ENCODE data around the gene UBE2O.

The UBE2O gene

DNA sequence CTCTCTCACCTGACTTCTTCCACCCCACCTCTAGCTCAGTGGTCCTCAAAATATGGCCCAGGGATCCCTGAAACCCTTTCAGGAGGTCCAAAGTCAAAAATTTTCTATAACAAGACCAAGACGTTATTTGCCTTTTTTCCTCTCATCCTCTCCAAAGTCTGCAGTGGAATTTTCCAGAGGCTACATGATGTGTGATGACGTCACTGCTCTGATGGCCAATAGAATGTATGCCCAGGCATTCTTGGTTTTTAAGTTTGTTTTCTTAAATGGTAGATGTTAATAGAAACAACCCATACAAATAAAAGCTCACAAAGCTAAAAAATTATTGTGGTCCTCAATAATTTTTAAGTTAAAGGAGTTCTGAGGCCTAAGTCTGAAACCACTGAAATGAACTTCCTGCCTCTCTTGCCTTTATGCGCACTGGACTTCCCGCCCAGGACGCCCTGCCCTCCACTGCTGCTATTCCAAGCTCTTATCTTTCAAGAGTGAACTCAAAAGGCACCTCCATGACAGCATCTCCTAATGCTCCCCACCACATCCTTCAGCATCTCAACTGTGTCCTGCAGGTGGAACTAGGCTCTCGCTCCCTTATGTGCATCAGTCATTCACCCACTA lies 13.5 kb downstream of the UBE2O start:
- no peak for DNase-seq (ENCODE audit: low read depth in 2 of 2)

DNA sequence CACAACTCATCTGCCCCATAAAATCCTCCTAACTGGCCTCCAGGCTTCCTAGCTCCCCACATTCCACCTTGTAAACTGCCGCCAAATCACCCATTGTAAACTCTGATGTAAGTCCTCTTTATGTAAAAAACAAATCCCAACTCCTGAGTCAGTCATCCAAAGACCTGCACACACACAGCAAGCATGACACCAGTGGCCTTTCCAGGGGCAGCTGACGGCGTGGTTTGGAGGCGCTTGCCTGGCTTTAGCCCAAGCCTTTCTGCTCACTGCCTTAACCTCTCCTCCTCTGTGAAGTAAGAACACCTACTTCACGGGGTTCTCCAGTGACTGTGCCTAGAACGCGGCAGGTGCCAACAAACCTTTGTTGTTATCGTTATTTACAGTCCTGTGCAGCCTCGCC lies 14.0 kb downstream of the UBE2O start:
- DNase-seq (ENCODE audit: low read depth in 2 of 2) = no peak

DNA sequence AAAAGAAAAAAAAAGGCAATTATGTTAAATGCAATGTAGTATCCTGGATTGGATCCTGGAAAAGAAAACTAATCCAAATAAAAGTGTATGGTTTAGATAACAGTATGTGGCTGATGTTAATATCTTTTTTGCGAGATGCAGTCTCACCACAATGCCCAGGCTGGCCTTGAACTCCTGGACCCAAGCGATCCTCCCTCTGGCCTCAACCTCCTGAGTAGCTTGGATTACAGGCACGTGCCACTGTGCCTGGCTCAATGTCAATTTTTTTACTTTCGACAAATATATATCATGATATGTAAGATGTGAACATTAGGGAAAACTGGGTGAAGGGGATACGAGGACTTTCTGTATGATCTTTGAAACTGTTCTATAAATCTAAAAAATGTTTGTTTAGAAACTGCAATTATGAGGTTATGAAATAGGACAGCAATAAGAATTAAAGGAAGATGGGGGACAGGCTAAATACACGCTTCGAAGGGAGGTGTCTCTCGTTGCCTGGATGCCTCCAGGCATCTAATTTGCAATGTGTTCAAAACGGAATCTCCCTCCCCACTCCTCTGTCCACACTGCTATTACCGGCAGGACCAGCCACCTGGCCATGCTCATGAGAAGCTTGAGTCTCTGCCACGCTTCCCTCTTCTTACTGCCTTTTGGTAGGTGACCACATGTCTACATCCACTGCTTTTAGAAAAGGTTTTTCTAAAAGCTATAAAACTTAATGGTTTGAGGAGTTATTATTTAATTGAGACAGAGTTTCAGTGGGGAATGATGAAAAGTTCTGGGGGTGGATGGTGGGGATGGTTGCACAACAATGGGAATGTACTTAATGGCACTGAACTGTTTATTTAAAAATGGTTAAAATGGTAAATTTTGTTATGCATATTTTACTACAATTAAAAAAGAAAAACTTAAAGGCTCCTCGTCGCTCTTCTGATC lies 15.2 kb downstream of the UBE2O start:
- no peak for DNase-seq (ENCODE audit: low read depth in 2 of 2)

DNA sequence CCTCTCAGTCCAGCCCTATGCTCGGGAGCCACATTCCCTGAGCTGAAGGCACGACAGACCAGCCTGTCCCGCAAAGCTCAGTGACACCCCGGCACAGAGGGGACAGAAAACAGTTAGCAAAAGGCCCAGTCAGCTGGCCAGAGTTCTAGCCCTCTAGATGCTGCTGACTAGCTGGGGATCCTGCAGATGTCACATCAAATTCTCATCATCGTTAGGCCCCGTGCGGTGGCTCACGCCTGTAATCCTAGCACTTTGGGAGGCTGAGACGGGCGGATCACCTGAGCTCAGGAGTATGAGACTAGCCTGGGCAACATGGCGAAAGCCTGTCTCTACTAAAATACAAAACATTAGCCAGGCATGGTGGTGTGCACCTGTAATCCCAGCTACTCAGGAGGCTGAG lies 17.2 kb downstream of the UBE2O start:
- no peak for DNase-seq (ENCODE audit: low read depth in 2 of 2)

DNA sequence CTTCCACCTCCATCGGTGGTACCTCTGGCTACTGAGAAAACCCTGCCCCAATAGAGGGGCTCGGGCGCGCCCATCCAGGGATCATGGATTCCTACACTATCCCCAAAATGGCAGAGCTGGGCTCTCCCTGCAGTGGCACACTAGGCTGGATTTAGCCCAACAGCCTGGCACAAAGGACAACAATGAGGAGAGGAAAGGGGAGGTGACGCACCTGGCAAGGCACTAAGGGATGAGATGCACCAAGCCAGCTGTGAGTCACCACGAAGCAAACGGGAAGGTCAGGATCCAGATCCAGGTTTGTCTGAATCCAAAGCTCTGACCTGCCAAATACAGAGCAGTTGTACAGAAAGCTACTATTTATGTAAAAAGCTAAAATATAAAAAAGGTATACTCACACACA lies 18.1 kb downstream of the UBE2O start:
- no peak for DNase-seq (ENCODE audit: low read depth in 2 of 2)

DNA sequence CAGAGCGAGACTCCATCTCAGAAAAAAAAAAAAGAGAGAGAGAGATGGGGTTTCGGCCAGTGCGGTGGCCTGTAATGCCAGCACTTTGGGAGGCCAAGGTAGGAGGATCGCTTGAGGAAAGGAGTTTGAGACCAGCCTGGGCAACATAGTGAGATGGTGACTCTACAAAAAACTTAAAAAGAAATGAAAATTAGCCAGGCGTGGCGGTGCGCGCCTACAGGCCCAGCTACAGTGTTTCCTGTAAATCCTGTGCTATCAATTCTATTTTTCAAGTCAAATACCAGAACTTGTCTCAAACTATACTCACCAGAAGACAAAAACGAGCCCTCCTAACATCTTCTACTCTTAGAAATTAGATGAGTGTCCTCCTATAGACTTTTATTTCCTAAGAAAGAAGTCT lies 19.3 kb downstream of the UBE2O start:
- no peak for DNase-seq (ENCODE audit: low read depth in 2 of 2)

DNA sequence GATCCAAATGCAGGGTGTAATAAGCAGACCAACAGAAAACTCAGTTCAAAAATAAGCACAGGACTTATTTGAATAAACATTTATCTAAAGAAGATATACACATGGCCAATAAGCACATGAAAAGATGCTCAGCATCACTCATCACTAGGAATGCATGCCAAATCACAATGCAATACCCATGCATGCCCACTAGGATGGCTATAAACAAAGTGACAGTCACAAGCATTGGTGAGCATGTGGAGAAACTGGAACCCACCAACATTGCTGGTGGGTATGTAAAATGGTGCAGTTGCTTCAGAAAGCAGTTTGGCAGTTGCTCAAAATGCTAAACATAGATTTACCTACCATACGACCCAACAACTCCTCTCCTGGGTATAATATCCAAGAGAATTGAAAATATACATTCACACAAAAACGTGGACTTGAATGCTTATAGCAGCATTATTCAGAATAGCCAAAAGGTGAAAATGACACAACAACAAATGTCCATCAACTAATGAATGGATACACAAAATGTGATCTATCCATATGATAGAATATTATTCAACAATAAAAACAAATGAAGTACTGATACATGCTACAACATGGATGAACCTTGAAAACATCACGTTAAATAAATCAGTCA lies 20.1 kb downstream of the UBE2O start:
- no peak for DNase-seq (ENCODE audit: low read depth in 2 of 2)

DNA sequence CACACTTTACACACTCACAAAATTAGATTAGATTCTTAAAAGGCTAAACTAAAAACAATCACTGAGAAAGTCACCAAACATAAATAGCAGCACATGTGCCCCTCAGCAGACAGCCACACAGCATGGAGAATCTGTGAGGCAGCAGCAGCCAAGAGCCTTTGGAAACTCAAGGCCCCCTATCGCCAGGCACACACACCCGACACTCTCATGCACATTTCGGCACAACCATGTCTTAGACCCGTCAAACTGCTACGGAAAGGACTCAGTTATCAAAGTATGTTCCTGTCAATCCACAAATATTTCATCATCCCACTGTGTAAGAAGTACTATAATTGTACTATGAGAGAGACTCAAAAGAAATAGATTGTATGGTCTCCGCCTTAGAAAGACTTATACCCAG lies 20.9 kb downstream of the UBE2O start:
- DNase-seq (ENCODE audit: low read depth in 2 of 2) = no peak

DNA sequence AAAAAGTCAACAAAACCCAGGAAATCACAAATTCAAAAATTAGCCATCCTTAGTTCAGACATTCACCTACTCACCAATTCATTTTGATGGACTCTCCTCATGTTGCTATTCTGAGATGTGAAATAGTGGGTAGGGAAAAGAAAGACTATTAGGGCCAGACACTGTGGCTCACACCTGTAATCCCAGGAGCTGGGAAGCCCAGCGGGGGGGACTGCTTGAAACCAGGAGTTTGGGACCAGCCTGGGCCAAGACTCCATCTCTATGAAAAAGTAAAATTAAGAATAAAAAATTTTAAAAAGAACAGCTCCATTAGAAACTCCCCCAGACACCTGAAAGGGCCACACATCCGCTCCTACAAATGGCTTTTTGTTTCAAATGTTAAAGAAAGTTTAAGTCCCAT lies 21.4 kb downstream of the UBE2O start:
- no peak for DNase-seq (ENCODE audit: low read depth in 2 of 2)

DNA sequence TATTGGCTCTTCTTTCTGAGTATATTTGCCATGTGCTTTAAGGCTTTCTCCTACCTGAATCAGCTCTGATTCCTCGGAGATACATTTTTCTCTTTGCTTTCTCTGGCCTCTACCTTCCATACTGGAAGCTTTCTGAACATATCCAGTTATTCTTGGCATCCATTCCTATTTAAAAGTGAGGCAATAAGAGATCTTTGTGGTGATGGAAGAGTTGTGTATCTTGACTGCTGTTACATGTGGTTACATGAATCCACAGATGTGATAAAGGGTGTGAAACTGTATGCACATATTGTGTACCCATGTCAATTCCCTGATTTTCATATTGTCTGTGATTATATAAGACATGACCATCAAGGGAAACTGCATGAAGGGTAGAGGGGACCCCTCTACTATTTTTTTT lies 24.4 kb downstream of the UBE2O start:
- DNase-seq (ENCODE audit: low read depth in 2 of 2) = no peak

DNA sequence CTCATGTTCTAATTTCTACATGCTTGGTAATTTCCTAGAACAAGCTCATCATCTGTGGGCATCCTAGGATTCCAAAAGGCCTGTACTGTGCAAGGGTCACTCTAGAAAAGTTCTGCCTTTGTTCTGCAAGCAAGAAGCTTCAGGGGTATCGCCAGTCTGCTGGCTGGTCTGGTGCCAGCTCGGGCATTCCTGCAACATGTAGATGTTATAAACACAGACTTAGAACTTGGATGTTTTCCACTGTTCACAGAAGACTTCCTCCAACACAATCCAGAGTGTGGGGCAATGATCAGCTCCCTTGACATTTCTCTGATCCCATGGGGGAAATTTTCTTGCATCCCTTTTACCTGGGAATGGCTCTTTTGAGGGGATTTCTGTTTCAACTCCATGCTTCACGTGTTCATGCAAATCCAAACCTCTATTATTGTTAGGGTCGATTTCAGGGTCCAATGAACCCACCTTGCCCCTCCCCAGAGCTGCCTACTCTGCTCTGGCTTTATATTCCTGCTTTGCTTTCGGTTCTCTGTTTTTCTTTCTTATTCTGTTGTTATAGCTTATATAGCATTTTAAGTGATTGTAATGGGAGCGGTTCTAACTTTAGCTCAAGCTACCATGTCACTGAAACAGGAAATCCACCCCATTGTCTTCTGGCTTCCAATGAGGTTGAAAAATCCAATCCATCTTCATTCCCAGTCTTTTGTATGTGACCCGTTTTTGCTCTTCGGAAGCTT lies 25.3 kb downstream of the UBE2O start:
- DNase-seq (ENCODE audit: low read depth in 2 of 2) = no peak

DNA sequence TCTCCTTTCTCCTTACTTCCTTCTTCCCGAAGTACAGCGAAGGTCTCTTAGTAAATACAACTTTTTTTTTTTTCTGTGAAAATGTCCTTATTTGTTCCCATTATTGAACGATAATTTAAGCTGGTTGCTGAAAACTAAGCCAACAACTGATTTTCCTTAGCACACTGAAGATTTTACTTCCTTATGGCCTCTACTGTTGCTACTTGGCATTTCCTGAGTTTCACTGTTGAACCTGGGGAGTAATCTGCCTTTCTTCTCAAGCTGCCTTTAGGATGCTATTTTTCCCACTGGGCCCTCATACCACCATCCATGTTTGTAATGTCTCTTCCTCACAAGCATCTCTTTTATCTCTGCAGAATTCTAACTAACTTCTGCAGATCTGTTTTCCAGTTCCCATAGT lies 26.1 kb downstream of the UBE2O start:
- DNase-seq (ENCODE audit: low read depth in 2 of 2) = no peak

DNA sequence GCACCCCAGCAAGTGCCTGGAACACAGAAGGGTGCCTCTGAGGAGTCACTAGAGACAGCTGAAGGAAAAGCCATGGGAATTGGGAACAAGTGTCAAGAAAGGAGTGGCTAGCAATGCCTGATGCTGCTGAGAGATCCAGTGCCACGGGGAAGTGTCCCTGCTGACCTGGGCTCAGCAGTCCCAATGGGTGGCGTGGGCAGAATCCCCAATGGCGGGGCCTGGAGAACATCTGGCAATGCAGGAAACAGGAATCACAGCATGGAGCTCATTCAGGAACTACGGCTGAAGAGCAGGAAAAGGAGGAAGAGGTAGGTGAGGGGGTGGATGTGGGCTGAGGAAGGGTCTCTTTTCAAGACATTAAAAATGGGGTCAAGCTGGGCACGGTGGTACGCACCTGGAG lies 30.1 kb downstream of the UBE2O start:
- no peak for DNase-seq (ENCODE audit: low read depth in 2 of 2)

DNA sequence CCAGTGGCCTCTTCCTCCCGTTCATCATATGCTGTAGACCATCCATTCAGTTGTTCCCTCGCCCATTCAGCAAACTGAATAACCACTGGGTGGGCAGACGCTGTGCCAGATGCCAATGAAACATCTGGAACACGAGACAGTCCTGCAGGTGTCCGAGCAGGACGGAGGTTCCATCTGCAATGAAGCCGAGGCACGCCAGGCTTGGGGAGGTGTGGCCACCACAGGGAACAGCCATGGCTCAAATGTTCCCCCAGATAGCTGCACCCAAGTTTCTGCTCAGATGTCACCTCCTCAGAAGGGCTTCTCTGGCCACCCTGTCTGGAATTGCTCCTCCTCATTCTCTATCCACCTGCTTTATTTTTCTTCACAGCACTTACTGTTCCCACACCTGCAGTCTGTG lies 30.5 kb downstream of the UBE2O start:
- DNase-seq (ENCODE audit: low read depth in 2 of 2) = no peak

DNA sequence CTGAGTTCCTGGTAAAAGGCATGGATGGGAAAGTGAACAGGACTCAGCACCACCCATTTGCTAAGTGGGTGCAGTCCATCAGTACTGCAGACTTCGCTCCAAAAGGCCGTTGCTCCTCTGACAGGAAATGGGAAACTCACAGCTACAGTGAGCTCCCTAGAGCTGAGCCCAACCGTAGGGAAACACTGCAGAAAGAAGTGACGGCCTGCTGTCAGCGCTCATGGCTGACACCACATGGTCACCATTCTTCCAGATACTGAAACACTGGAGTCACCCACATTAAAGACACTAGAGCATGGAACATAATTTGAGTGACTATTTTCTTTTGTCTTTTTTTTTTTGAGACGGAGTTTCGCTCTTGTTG lies 31.9 kb downstream of the UBE2O start:
- no peak for DNase-seq (ENCODE audit: low read depth in 2 of 2)

DNA sequence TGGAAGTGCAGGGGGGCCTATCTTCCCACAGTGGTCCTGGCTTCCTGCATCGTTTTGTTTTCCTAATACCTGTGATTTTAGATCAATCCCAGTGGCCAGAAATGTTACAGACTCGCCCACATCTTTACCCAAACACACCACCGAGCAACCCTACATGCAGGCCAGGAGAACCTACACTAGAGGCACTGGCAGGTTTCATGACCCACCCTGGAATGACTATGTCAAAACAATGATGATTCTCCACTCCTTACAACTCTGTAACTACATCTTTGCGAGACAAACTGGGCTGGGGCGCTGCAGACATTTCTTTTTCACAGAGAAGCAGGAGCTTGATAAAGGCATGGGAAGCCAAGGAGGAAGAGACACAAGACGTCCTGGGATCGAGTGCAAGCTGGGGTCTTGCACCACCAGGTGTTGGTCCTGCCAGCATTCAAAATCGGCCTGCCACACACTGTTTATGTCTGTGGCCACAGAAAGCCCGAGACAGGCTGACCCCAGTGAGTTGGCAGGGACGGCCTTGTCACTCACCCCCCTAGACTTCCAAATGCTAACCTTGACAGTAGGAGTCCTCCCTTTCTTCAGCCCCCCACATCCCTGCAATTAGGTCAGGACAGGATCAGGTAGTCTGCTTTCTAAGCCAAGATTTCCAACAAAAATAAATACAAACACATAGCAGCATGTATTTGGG lies 32.5 kb downstream of the UBE2O start:
- DNase-seq (ENCODE audit: low read depth in 2 of 2) = no peak

DNA sequence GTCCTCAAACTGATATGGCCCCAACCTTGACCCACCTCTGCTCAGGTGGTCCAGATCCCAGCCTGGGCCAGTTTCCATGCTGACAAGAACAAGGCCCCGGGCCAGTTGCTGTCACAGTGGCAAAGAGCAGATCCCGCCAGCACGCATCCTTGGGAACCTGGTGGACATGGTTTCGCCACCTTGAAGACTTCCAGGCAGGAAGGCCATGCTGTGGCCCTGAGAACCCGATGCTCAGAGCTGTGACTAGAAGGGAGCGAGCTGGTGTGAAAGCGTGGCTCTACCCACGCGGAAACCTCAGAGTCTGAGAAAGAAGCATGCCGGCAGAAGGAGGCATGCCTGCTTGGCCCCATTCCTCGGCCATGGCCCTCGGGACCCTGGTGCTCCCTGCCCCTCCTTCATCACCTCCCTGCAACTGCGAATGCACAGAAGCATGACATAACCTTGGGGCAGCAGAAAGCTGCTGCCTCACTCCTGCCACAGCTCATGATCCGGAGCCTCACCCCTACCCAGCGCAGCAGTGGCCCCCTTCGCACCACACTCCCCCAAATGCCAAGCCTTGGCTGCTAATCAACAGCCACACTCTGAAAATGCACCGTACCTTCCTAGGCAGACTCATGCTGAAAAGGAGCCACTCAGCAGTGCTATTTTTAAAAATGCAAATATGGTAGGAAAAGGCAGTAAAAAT lies 33.2 kb downstream of the UBE2O start:
- no peak for DNase-seq (ENCODE audit: low read depth in 2 of 2)

DNA sequence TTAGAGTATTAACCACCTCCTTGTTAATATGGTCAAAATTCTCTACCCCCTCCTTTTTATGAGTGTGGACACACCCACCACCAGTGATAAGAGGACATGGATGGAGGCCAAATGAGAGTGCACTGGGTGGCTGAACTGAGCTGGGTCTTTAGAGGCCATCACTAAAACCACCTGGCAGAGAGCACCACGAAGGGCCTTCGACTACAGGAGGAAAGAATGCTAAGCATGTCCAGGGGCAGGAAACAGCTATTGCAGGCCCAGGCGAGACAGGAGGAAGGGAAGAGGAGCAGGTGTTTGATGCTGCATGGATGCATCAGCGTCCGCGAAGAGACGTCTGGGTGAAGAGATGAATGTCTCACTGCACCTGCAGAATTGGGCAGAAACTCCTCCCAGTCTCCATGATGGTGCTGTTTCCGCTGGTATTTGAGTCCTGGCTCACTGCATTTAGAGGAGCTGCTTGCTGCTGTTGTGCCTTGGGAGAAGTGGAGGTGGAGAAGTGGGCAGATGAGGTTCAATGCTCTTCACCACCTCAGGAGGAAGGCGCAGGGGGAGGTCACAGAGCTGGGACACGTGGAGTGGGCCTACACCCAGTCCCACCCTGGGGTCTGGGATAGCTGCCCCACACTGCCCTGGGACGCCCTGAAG lies 35.3 kb downstream of the UBE2O start:
- DNase-seq (ENCODE audit: low read depth in 2 of 2) = no peak

DNA sequence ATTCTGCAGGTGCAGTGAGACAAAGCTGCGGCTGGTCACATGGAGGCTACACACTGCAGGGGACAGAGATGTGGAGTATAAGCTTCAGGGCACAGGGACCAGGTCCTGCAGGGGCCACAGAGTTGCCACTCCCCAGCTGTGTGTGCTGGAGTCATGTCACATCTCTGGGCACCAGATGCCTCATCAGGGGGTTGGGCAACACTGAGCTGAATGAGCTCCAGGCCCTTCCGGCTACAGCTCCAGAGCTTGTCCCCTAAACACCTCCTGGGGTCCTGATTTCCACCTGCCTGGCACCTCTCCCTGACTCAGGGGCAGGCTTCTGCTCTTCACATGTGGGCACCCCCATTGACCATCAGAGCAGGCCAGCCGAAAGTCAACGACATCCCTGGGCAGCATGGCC lies 36.1 kb downstream of the UBE2O start:
- no peak for DNase-seq (ENCODE audit: low read depth in 2 of 2)

DNA sequence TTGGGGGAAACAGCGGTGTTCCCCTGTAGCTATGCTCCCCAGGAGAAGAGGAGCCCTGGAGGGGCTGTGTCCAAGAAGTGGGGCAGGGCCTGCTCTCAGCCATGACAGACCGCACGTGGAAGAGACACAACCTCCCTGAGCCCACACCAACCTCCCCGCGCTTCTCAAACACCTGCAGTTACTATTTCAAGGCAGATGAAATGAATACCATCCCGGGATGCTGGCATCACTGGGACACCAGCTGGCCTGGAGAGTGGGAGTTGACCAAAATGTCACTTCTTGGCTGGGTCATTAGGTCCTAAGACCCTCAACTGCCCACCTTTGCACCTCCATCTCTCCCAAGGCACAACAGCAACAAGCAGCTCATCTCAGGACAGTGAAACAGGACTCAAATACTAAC lies 36.5 kb downstream of the UBE2O start:
- DNase-seq (ENCODE audit: low read depth in 2 of 2) = no peak

DNA sequence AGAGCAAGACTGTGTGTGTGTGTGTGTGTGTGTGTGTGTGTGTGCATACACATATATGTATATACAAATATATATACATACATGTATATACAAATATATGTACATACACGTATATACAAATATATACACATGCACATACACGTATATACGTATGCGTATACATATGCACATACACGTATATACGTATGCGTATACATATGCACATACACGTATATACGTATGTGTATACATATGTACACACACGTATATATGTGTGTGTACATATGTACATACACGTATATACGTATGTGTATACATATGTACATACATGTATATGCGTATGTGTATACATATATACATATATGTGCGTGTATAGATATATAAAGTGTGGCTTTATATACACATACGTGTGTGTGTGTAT lies 37.2 kb downstream of the UBE2O start:
- DNase-seq (ENCODE audit: low read depth in 2 of 2) = no peak
